Activated B cell treated with CpG ODN at 0.5 μM for 24 hours (primary cell): ENCODE results near the gene XRN2. TPM values are rescaled to one million over a fixed set of nuclear protein-coding genes. Genes with fewer than 3 reads are reported as not detected.
"Not testable (repeated sequence)": the region's sequence is repeated elsewhere in the genome, so short reads cannot be mapped to it uniquely, and the experiment has no call there.

Experiments used
- ATAC-seq: fragments of 200-7000 bp; cut with Tn5 transposase; one replicate; pipeline ENCODE4 v1.10.0; 2021; ENCODE audit warnings: low read depth, mild to moderate bottlenecking, moderate library complexity
- CTCF ChIA-PET: fragments of 350-600 bp; sonication (Branson Sonifier 250); formaldehyde crosslinking; loops from one replicate; lab custom pipeline; 2021; ENCODE audit warnings: antibody characterized with exemption; lab: Charles Lee
- POLR2A ChIA-PET: fragments of 350-600 bp; sonication (Branson Sonifier 250); formaldehyde crosslinking; loops from one replicate; lab custom pipeline; 2021; ENCODE audit warnings: antibody characterized with exemption; lab: Charles Lee
- DNase-seq: peaks from one replicate; pipeline ENCODE4 v3.0.0; 2022
- H3K27ac Mint-ChIP-seq: one replicate; pipeline ENCODE4 v1.8.0; 2020; ENCODE audit warnings: mixed read lengths
- H3K27me3 Mint-ChIP-seq: one replicate; pipeline ENCODE4 v1.8.0; 2021; ENCODE audit warnings: mixed read lengths
- H3K36me3 Mint-ChIP-seq: one replicate; pipeline ENCODE4 v1.8.0; 2021; ENCODE audit warnings: low read depth, mixed read lengths
- H3K4me1 Mint-ChIP-seq: one replicate; pipeline ENCODE4 v1.8.0; 2021; ENCODE audit warnings: mixed read lengths
- H3K4me3 Mint-ChIP-seq: one replicate; pipeline ENCODE4 v1.8.0; 2020; ENCODE audit warnings: mild to moderate bottlenecking, mixed read lengths
- H3K9me3 Mint-ChIP-seq: one replicate; pipeline ENCODE4 v1.8.0; 2020; ENCODE audit warnings: mixed read lengths
- intact Hi-C: fragments of 100-400 bp; cut with micrococcal nuclease; formaldehyde crosslinking; loops from one replicate; pipeline ENCODE4 v1.15.1; 2024
- total RNA-seq: library from RNA; stranded (reverse); gene quantifications from 2 replicates; pipeline ENCODE4 v1.2.3, GENCODE V29; 2022
- TF ChIP-seq, protein P1 (sequence below): fragments of 200-600 bp; IDR thresholded peaks from one replicate; pipeline ENCODE4 v1.8.0; 2022; ENCODE audit warnings: antibody characterized with exemption, mild to moderate bottlenecking

The XRN2 gene
- total RNA-seq, 1 donor from 2014 or later = 61.0 TPM

- intact Hi-C loops = no loop called here
- Mint-ChIP-seq H3K36me3 (no peaks in the 10 kb centered on the region), H3K27me3 (no peaks in the 10 kb centered on the region), H3K4me3 (no peak overlapping the region), H3K4me1 (no peaks in the 10 kb centered on the region), H3K27ac (no peak overlapping the region), H3K9me3 (peaks cover 33% of the 10 kb centered on the region)
- TF ChIP-seq, protein P1, sequence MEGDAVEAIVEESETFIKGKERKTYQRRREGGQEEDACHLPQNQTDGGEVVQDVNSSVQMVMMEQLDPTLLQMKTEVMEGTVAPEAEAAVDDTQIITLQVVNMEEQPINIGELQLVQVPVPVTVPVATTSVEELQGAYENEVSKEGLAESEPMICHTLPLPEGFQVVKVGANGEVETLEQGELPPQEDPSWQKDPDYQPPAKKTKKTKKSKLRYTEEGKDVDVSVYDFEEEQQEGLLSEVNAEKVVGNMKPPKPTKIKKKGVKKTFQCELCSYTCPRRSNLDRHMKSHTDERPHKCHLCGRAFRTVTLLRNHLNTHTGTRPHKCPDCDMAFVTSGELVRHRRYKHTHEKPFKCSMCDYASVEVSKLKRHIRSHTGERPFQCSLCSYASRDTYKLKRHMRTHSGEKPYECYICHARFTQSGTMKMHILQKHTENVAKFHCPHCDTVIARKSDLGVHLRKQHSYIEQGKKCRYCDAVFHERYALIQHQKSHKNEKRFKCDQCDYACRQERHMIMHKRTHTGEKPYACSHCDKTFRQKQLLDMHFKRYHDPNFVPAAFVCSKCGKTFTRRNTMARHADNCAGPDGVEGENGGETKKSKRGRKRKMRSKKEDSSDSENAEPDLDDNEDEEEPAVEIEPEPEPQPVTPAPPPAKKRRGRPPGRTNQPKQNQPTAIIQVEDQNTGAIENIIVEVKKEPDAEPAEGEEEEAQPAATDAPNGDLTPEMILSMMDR = no peak
- CTCF ChIA-PET = no interaction called here
- POLR2A ChIA-PET = no interaction called here
- no peak for DNase-seq
- no peak for ATAC-seq
Observed at GRCh38 chr20:21421601-21422236, 118.6 kb downstream of the XRN2 start.

GRCh38 chr20:21423712-21424111 lies 120.6 kb downstream of the XRN2 start:
- H3K9me3 Mint-ChIP-seq = peaks cover 33% of the 10 kb centered on the region
- DNase-seq, POLR2A ChIA-PET, H3K27ac Mint-ChIP-seq, H3K4me1 Mint-ChIP-seq, CTCF ChIA-PET, ATAC-seq, intact Hi-C loops, H3K36me3 Mint-ChIP-seq, H3K27me3 Mint-ChIP-seq, H3K4me3 Mint-ChIP-seq: not testable (repeated sequence)

DNA sequence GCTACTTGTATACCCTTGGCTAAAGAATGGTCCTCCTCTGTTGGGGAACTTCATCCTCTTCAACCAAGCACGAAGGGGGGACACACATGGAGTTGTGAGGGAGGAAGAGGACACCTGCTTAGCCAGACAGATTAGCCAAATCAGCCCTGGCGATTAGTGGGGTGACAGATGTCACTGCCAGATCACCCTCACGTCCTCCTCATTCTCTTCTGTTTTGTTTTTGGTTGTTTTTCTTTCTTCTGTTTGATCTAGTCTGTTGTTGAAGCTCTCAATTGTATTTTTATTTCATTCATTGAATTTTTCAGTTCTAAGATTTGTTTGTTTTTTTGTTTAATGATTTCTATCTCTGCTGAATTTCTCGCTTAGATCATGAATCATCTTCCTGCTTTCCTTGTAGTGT lies 121.7 kb downstream of the XRN2 start:
- CTCF ChIA-PET = no interaction called here
- TF ChIP-seq, protein P1 = no peak
- POLR2A ChIA-PET = no interaction called here

GRCh38 chr20:21430020-21430419 lies 126.9 kb downstream of the XRN2 start:
- Mint-ChIP-seq H3K9me3 (peaks cover 6% of the 10 kb centered on the region), H3K27ac (no peak overlapping the region), H3K27me3 (peaks cover 22% of the 10 kb centered on the region), H3K4me1 (no peaks in the 10 kb centered on the region), H3K36me3 (no peaks in the 10 kb centered on the region), H3K4me3 (no peak overlapping the region)
- POLR2A ChIA-PET = no interaction called here
- CTCF ChIA-PET = no interaction called here
- DNase-seq = no peak
- TF ChIP-seq, protein P1 = no peak
- intact Hi-C loops = no loop called here
- no peak for ATAC-seq

More for the DNA sequence above, 121.7 kb downstream of the XRN2 start:
- Mint-ChIP-seq H3K4me3 (no peak overlapping the region), H3K4me1 (no peaks in the 10 kb centered on the region), H3K9me3 (peaks cover 28% of the 10 kb centered on the region), H3K27me3 (peaks cover 2% of the 10 kb centered on the region), H3K27ac (no peak overlapping the region), H3K36me3 (no peaks in the 10 kb centered on the region)
- DNase-seq (no peak), ATAC-seq (no peak)
- intact Hi-C loops = no loop called here

GRCh38 chr20:21432911-21433310 lies 129.8 kb downstream of the XRN2 start:
- DNase-seq (no peak), ATAC-seq (no peak)
- H3K4me1 Mint-ChIP-seq = no peaks in the 10 kb centered on the region
- ChIA-PET POLR2A (no interaction called here), CTCF (no interaction called here)
- no peaks in the 10 kb centered on the region for H3K9me3 Mint-ChIP-seq
- TF ChIP-seq, protein P1 = no peak
- H3K27me3 Mint-ChIP-seq = peaks cover 29% of the 10 kb centered on the region
- H3K27ac Mint-ChIP-seq = no peak overlapping the region
- H3K4me3 Mint-ChIP-seq = no peak overlapping the region
- intact Hi-C loops = no loop called here
- no peaks in the 10 kb centered on the region for H3K36me3 Mint-ChIP-seq
